HG03575 (cell line): ENCODE results near the gene PLEKHG4.

Experiments
- ATAC-seq: cut with Tn5 transposase; IDR thresholded peaks from one replicate; pipeline ENCODE4 v1.9.1; 2021; ENCODE audit not compliant: unreplicated experiment, insufficient number of reproducible peaks, low FRiP score; ENCODE audit errors: extremely low read depth

Gene PLEKHG4

DNA sequence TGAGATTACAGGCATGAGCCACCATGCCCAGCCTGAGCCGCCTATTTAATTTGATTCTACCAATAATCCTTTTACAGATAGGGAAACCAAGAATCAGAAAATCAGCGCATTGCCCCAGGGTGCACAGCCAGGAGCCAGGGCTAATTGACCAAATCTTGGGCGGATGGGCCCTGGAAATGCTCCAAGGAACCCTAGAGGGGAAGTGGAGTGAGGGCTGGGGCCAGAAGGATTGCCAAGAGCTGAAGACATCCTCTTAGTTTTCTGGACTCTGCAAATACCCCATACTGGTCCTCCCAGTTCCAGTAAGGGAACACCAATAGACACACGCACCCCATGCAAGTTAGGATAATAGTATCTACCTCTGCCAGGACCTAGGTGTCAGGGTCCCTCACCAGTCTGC, 35.9 kb upstream of the PLEKHG4 start:
- ATAC-seq, result no peak

DNA sequence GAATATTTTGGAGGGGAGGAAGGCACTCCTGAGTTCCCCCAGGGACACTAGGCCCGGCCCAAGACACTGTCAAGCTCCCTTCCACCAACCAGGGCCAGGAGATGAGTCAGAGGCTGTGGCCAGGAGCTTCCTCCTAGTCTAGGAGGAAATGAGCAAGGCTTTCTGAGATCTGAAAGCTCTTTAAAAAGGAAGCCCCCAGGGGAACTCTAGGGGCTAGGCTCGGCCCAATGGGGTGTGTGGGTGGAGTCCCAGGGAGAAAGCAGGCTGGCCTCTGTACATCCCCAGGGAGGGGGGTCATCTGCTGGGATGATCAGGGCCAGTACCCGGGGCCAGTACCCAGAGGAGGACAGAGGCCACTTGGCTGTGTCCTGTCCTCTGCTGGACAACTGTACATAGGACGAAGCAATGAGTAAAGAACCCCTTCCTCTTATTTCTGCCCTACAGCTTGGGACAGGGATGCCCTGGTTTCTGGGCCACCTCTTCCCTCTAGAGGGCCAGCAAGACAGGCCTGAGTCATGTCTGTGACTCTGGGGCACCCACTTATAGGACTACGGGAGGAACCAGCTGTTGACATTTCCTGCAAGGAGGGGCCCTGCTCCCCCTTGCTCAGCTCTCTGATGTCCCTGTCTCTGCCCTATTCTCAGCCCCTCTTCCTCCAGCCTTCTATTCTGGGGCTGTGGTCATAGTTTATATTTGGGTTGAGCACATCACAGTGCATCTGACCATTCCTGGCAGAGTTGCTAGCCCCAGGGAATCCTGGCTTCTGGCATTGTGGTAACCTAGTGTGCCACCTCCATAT, 34.7 kb upstream of the PLEKHG4 start:
- ATAC-seq, result peak; percentile 32

DNA sequence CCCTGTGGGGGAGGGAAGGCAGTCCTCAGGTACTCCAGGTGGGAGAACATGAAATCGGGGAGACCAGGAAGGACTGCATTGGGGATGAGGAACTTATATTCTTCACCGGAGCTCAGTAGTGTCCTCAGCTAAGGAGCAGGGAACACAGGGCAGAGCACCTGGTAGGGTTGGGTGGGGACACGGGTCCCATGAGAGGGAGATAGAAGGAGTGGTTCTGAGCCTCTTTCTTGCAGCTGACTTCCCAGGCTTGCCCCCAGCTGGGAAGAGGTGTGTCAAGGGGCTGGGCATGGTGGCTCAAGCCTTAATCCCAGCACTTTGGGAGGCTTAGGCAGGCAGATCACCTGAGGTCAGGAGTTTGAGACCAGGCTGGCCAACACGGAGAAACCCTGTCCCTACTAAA, 34.1 kb upstream of the PLEKHG4 start:
- ATAC-seq, result no peak

DNA sequence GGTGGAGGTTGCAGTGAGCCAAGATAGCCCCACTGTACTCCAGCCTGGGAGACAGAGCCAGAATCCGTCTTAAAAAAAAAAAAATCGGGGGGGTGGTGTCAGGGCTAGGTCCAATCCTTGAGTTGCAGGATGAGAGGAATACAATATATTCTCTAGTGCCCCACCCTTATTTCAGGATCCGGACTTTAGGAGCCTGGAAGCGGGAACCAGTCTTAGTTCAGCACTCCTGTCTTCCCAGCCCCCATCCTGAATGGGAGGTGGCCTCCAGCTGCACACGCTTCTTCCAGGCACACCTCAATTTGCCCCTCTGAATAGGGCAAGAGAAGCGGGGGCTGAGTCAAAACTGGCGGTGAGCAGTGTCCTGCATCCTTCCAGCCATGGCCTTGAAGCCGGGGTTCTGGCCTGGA, 33.7 kb upstream of the PLEKHG4 start:
- no peak for ATAC-seq

DNA sequence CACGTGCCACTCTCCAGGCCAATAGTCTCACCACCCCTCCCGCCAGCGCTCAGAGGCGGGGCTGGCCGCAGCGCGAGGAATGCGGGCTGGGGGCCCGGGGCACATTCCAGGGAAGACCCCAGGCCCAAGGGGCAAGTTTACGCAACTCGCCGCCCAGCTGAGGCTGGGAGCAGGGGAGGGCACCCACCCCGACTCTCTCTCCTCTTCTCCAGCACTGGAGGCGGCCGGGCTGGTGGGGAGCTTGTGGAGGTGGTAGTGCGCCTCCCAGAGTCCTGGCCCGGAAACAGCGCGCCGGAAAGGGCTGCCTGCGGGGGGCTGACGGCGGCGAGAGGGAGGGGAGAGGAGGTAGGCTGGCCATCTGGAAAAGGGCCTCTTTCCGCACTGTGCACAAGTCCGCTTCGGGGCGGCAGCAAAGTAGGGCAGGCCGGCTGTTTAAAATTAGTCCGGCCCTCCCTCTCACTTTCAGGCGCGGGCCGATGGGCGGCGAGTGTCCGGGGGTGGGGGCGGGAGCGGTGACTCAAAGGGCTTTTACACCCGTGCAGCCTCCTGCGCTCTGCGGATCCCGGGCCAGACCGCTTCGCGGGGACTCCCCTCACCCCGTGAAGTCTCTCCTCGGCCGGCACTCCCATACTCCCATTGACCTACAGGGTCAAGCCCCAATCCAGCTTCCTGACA, 33.1 kb upstream of the PLEKHG4 start:
- no peak for ATAC-seq

DNA sequence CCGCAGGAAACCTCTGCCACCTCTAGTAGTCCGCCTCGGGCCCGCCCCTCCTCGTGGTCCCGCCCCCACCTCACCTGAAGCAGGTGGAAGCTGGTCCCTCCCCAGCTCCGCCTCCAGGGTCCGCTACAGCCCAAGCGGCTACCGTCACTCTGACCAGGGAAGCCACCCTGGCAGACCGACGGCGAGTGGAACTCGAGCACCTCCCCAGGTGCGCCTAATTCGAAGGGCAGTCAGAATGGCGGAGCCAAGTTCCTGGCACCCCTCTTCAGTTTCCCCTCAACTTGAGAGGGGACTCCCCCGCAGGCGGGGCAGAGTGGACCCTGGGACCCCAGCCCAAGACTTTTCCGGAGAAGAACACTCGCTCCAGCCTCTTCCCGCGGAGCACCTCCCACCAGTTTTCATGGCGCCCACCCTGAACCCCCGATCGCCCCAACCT, 32.6 kb upstream of the PLEKHG4 start:
- ATAC-seq, result no peak

DNA sequence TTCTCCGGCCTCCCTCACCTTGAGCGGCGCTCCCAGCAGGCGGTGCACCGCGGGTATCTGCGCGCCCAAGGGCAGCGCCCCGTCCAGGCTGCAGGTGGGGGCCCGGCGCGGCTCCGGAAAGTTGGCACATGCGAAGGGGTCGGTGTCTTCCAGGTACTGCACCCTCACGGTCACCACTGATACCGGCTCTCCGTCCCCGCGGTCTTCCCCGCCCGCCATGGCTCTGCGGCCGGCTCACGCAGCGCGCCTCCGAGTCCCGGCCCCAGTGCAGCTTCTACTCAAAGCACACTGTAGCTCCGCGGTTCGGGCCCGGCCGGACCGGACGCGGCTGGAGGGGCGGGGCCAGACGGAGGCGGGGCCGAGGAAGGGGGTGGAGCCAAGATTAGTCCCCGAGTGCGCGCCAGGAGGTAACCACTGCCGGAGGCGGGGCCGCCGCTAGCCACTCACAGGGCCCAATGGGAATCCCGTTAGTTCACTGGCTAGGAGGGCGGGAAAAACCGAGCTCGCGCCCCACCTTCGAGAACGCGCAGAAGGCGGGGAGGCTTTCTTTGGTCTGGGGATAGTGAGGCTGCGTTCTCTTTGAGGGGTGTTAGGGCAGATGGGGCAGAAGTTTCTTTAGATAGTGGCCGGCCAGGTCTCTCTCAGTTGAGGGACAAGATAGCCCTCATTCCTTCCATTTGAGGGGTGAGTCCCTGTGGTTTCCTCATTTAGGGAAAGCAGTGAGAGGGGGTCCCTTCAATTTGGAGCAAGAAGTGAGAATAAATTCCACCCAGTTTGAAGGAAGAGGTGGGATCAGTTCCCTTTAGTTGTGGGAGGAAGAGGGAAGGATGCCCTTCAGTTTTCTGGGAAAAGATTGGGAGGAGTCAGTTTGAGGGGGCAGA, 31.9 kb upstream of the PLEKHG4 start, which contains the start of gene FHOD1:
Gene FHOD1, minus strand, starts transcription at position 290 of the 881 bp plus-strand sequence. Its CDS starts 71 bp downstream, at position 219.
- ATAC-seq, result no peak

DNA sequence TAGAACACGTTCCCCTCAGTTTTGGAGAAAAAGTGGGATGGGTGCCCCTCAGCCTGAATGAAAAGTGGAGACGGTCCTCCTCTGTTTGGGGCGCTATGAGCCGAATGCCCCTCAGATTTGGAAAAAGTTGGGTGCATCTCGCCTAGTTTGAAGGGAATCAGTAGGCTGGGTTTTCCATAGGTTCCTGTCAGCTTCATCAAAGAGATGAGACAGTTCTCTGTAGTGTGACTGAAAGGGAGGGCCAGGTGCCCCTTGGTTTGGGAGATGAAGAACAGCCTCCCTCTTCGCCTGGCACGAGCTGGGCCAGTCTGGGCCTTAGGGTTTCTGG, 31.3 kb upstream of the PLEKHG4 start:
- no peak for ATAC-seq

DNA sequence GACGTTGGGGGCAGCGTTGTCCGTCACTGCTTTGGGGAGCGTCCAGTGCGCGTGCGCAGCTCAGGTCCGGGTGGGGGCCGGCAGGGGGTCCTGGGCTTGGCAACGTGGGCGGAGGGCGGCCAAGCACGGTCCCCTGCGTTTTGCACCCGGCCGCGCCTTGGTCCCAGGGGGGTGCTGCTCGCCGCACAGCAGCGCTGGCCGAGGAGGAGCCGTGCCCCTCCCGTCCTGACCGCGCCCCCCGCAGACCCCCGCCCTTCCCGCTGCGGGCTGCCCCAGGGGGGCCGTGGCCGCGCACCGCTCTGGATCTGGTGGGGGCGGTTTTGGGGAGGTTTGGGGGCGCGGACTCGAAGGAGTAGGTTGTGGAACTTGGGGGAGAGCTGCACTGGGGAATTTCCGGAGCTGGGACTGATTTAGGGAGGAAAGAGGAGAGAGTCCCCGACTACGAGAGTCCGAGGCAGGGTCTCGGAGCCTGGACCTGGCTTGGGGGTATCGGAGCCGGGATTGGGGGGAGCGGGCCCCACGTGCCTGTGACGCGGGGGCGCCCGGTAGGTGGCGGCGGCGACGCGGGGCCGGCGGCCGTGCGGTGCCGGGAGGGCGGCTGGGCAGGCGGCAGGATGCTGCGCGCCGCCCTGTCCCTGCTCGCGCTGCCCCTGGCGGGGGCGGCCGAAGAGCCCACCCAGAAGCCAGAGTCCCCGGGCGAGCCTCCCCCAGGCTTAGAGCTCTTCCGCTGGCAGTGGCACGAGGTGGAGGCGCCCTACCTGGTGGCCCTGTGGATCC, 30.7 kb upstream of the PLEKHG4 start, which contains the start of gene SLC9A5:
Gene SLC9A5, plus strand, starts transcription at position 579 of the 777 bp plus-strand sequence. Its CDS starts 36 bp downstream, at position 615.
- ATAC-seq, result no peak

DNA sequence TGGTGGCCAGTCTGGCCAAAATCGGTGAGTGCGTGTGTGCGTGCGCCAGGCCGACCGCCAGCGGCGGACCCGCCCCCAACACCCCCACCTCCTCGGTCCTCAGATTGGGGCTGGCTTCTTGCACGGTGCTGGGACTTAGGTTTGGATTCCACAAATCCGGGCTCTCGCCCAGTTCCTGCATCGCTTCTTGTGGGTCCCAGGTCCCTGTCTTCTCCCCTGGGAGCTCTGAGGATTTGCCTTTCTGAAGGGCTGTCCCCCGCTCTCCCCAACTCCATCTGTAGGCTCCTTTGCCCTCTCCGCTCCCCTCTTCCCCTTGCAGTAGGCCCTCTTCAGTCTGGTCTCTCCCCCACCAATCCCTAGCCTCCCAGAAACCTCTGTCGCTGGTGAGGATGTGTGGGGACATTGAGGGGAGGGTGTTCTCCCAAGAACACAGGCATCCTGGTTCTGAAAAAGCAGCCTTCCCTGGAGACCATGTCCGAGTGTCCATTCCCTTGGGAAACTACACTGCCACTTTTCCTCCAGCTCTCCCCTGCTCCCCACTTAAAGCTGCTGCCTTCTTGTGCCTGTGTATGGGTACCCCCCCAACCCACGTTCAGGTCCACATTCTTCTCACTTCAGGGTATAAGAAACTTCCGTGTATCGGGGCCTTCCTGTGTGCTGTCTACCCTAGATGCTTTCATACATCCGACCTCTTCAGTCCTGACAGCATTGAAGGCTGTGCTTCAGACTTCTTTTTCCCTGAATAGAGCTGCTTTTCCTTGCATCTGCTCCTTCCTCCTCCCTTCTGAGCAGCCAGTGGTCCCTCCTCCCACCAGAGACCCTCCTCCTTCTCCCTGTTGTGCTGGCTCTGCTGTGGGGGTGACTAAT, 29.9 kb upstream of the PLEKHG4 start:
- no peak for ATAC-seq

DNA sequence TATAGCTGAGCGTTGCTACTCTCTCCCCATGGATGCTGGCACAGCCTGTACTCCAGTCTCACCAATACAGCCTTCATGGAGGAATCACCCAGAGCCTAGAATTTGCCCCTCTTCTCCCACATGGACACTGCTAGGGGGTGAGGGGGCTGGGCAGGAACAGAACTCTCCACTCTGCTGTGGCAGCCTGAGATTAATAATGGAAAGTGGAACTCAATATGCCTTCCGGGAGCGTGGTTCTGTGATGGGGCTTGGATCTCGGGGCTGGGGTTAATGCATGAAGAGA, 29.3 kb upstream of the PLEKHG4 start:
- ATAC-seq, result no peak

DNA sequence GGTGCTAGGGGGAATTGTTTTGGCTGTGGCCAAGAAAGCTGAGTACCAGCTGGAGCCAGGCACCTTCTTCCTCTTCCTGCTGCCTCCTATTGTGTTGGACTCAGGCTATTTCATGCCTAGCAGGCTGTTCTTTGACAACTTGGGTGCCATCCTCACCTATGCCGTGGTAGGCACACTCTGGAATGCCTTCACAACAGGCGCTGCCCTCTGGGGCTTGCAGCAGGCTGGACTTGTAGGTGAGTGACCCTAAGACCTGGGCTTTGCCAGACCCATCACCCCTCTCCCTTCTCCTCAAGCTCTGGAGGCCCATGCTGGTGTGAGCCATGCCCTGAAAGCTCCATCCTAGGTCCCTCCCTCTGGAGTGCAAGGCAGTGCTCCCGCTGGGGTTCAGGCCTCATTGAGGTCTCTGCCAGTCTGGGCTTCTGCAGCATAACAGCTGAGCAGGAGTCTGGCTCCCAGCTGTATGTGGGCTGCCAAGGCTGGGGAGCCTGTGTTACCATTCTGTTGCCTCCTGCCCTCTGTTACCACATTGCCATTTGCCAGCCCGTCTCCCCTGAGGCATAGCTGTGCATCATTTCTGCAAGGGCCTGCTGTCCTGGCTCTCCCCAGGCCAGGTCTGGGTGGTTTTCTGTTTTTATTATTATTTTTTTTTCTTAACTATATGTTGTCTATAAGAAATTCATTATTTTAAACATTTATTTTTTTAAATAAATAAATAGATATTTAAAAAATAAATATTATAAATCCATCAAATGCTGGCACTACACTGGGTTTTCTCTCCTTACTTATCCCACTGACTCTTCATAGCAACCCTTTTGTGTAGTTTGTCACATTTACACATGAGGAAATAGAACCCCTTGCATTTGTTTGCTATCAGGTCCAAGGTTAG, 26.5 kb upstream of the PLEKHG4 start:
- ATAC-seq, result no peak

DNA sequence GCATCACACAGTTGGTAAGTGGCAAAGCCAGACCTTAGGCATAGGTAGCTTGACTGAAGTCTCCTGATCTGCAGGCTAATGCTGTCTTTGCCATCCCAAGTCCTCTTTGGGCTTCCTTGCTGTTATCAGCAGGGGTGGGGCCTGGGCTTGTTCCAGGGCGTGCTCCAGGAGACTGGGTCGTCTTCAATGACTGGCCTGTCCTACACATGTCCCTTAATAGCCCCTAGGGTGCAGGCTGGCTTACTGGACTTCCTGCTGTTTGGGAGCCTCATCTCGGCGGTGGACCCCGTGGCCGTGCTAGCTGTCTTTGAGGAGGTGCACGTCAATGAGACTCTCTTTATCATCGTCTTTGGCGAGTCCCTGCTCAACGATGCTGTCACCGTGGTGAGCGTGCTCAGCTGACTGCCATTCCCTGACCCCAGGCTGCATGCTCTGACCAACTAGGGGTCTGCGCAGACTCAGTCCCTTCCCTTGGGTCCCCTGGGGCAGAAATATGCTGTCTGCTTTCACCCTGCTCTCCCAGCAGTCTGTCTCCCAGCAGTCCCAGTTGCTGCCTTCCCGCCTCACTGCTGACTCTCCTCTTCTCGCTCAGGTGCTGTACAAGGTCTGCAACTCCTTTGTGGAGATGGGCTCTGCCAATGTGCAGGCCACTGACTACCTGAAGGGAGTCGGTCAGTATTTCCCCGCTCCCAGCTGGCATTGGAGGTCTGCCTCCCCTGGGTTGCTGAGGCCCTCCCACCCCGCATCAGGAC, 24.4 kb upstream of the PLEKHG4 start:
- no peak for ATAC-seq

DNA sequence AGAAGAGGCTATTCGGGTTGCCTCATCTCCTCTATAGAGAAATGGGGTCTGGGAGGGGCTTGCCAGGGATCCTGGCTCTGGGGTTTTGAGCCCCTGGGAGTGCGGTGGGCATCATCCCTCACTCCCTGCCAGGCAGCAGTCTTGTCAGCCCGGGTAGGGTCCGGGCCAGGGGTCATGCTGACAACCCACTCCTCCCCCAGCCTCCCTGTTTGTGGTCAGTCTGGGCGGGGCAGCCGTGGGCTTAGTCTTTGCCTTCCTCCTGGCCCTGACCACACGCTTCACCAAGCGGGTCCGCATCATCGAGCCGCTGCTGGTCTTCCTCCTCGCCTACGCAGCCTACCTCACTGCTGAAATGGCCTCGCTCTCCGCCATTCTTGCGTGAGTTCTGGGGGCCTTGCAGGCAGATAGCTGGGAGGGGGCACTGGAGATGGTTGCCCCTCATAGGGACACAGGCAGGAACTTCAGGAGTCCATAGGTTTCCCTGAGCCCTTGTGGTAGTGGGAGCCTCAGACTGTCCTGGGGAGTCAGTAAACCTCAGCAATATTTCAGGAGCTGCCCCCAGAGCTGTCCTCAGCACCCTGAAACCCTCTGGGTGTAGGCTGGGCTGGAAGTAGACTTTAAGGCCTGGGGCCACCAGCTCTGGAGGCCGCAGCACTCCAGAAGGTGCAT, 23.6 kb upstream of the PLEKHG4 start:
- no peak for ATAC-seq

DNA sequence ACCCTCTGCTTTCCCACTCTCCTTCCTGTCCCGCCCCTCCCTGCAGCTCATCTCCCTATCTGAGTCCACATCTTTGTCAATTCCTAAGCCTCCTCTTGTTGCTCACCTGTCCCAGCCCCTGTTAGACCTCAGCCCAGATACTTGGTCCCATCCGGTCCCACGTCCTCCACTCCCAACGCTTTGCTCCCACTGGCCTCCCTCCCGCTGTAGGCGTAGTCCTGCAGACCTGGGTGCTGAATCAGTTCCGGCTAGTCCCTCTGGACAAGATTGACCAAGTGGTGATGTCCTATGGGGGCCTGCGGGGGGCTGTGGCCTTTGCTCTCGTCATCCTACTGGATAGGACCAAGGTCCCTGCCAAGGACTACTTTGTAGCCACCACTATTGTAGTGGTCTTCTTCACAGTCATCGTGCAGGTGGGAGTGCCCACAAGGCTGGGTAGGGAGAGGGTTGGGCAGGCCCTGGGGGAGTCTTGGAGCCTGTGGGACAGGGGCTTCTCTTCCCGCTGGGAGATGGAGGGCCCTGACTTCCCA, 22.6 kb upstream of the PLEKHG4 start:
- ATAC-seq, result no peak
